Caco-2 (cell line): ENCODE results near the gene BBOX1. TPM values are rescaled to one million over a fixed set of nuclear protein-coding genes. Genes with fewer than 3 reads are reported as not detected.

ENCODE experiments used
- BruUV-seq: library from RNA; stranded (reverse); fragments of 400-500 nt; replicated peaks from 2 replicates; lab custom pipeline; 2021; lab: Mats Ljungman, UMichigan
- CTCF ChIA-PET: fragments of 300-600 bp; sonication (Branson Sonifier 250); formaldehyde crosslinking; loops from one replicate; lab custom pipeline; 2022; ENCODE audit warnings: antibody characterized with exemption; lab: Charles Lee
- POLR2A ChIA-PET: fragments of 300-600 bp; sonication (Branson Sonifier 250); formaldehyde crosslinking; loops from one replicate; lab custom pipeline; 2022; ENCODE audit warnings: antibody characterized with exemption; lab: Charles Lee
- DNase-seq, 2 experiments: peaks; one replicate each; pipeline versions ENCODE4 v3.0.0 to v3.0.0-alpha.2; 2020 to 2022
- H3K27me3 ChIP-seq: replicated peaks from 2 replicates; pipeline ENCODE4 v1.6.0; 2011; ENCODE audit warnings: low read length; ENCODE audit not compliant: control insufficient read depth, insufficient read depth
- H3K36me3 ChIP-seq: 2 replicates; pipeline ENCODE4 v1.5.1; 2011; ENCODE audit warnings: low read length; ENCODE audit not compliant: control insufficient read depth, insufficient read depth
- H3K4me1 ChIP-seq: fragments of 250-450 bp; sonication (Bioruptor Pico); 2 replicates; pipeline ENCODE4 v1.5.1; 2020; ENCODE audit warnings: mild to moderate bottlenecking
- H3K4me3 ChIP-seq: 2 replicates; pipeline ENCODE4 v1.5.1; 2011; ENCODE audit warnings: low read depth, mild to moderate bottlenecking, control low read depth, low read length
- H3K9me3 ChIP-seq: fragments of 250-450 bp; sonication (Bioruptor Pico); 2 replicates; pipeline ENCODE4 v1.5.1; 2020; ENCODE audit warnings: mild to moderate bottlenecking, moderate library complexity
- H3K27ac Mint-ChIP-seq: one replicate; pipeline ENCODE4 v1.8.0; 2022; ENCODE audit warnings: mixed read lengths; ENCODE audit not compliant: unreplicated experiment
- H3K27me3 Mint-ChIP-seq: one replicate; pipeline ENCODE4 v1.8.0; 2022; ENCODE audit warnings: mixed read lengths; ENCODE audit not compliant: insufficient read depth, unreplicated experiment
- H3K36me3 Mint-ChIP-seq: one replicate; pipeline ENCODE4 v1.8.0; 2022; ENCODE audit warnings: mild to moderate bottlenecking, mixed read lengths; ENCODE audit not compliant: insufficient read depth, unreplicated experiment
- H3K4me1 Mint-ChIP-seq: one replicate; pipeline ENCODE4 v1.8.0; 2022; ENCODE audit warnings: low read depth, mixed read lengths; ENCODE audit not compliant: unreplicated experiment
- H3K4me3 Mint-ChIP-seq: one replicate; pipeline ENCODE4 v1.8.0; 2022; ENCODE audit warnings: mild to moderate bottlenecking, moderate library complexity, mixed read lengths; ENCODE audit not compliant: unreplicated experiment
- H3K9me3 Mint-ChIP-seq: one replicate; pipeline ENCODE4 v1.8.0; 2022; ENCODE audit warnings: mixed read lengths; ENCODE audit not compliant: unreplicated experiment
- CTCF ChIP-seq, 2 experiments: fragments of 200-600 bp in 1 of 2; IDR thresholded peaks; 1 replicate in 1 of 2; 2 replicates in 1 of 2; pipeline versions ENCODE4 v1.5.1 to v1.8.0; 2011 to 2022; ENCODE audit warnings: antibody characterized with exemption in 1 of 2, control low read depth in 1 of 2, inconsistent platforms in 1 of 2, low read depth in 1 of 2, low read length in 1 of 2, mild to moderate bottlenecking in 1 of 2, moderate library complexity in 1 of 2; ENCODE audit not compliant: insufficient read depth in 1 of 2, severe bottlenecking in 1 of 2, unreplicated experiment in 1 of 2
- intact Hi-C: fragments of 100-400 bp; cut with micrococcal nuclease; formaldehyde crosslinking; loops from one replicate; pipeline ENCODE4 v1.10.0; 2022; ENCODE audit not compliant: unreplicated experiment
- total RNA-seq: library from RNA; stranded (reverse); gene quantifications from 2 replicates; pipeline ENCODE4 v1.2.3, GENCODE V29; 2022

The BBOX1 gene
- total RNA-seq, 1 experiment from 2014 or later = not detected

GRCh38 chr11:27064086-27064485, 23.5 kb downstream of the BBOX1 start:
- Mint-ChIP-seq H3K9me3 (no peaks in the 10 kb centered on the region), H3K4me1 (no peaks in the 10 kb centered on the region), H3K36me3 (no peaks in the 10 kb centered on the region), H3K4me3 (no peak overlapping the region), H3K27ac (no peak overlapping the region), H3K27me3 (peaks cover 3% of the 10 kb centered on the region)
- TF ChIP-seq CTCF (IDR thresholded peaks at IDR 0.05; ENCODE audit: insufficient read depth in 1 of 2, low read depth in 1 of 2, low read length in 1 of 2, severe bottlenecking in 1 of 2, unreplicated experiment in 1 of 2) = no peak
- CTCF ChIA-PET = no interaction called here
- DNase-seq = no peak
- Histone ChIP-seq H3K36me3 (no peaks in the 10 kb centered on the region), H3K27me3 (no peaks in the 10 kb centered on the region), H3K4me3 (no peak overlapping the region), H3K4me1 (no peaks in the 10 kb centered on the region), H3K9me3 (no peaks in the 10 kb centered on the region)
- intact Hi-C loops = no loop called here
- POLR2A ChIA-PET = no interaction called here
- no TSS peak for BruUV-seq

GRCh38 chr11:27075192-27075591, 34.6 kb downstream of the BBOX1 start:
- Mint-ChIP-seq H3K4me3 (no peak overlapping the region), H3K9me3 (no peaks in the 10 kb centered on the region), H3K36me3 (no peaks in the 10 kb centered on the region), H3K27me3 (peaks cover 9% of the 10 kb centered on the region), H3K4me1 (no peaks in the 10 kb centered on the region), H3K27ac (no peak overlapping the region)
- CTCF ChIA-PET = no interaction called here
- Histone ChIP-seq H3K9me3 (no peaks in the 10 kb centered on the region), H3K27me3 (no peaks in the 10 kb centered on the region), H3K36me3 (no peaks in the 10 kb centered on the region), H3K4me1 (no peaks in the 10 kb centered on the region), H3K4me3 (no peak overlapping the region)
- intact Hi-C loops = no loop called here
- no TSS peak for BruUV-seq
- POLR2A ChIA-PET = no interaction called here
- DNase-seq = no peak
- TF ChIP-seq CTCF (IDR thresholded peaks at IDR 0.05; ENCODE audit: insufficient read depth in 1 of 2, low read depth in 1 of 2, low read length in 1 of 2, severe bottlenecking in 1 of 2, unreplicated experiment in 1 of 2) = no peak

GRCh38 chr11:27075655-27076054, 35.0 kb downstream of the BBOX1 start:
- DNase-seq = no peak
- Histone ChIP-seq H3K9me3 (no peaks in the 10 kb centered on the region), H3K36me3 (no peaks in the 10 kb centered on the region), H3K27me3 (no peaks in the 10 kb centered on the region), H3K4me3 (no peak overlapping the region), H3K4me1 (no peaks in the 10 kb centered on the region)
- H3K27me3 Mint-ChIP-seq = peaks cover 5% of the 10 kb centered on the region
- ChIA-PET POLR2A (no interaction called here), CTCF (no interaction called here)
- H3K27ac Mint-ChIP-seq = no peak overlapping the region
- BruUV-seq = no TSS peak
- H3K36me3 Mint-ChIP-seq = no peaks in the 10 kb centered on the region
- no peak for TF ChIP-seq CTCF (IDR thresholded peaks at IDR 0.05; ENCODE audit: insufficient read depth in 1 of 2, low read depth in 1 of 2, low read length in 1 of 2, severe bottlenecking in 1 of 2, unreplicated experiment in 1 of 2)
- intact Hi-C loops = no loop called here
- H3K4me3 Mint-ChIP-seq = no peak overlapping the region
- no peaks in the 10 kb centered on the region for H3K9me3 Mint-ChIP-seq
- H3K4me1 Mint-ChIP-seq = no peaks in the 10 kb centered on the region
